Motor neuron (in vitro differentiated cells): Measurements from ENCODE around the gene RTRAF. TPM values are rescaled to one million over a fixed set of nuclear protein-coding genes. Genes with fewer than 3 reads are reported as not detected.

Experiments used
- ATAC-seq, 8 experiments: fragments of 200-7000 bp; cut with Tn5 transposase; replicated peaks in 6 of 8; 2 replicates each; pipeline ENCODE4 v1.8.0; 2021; ENCODE audit warnings: mild to moderate bottlenecking in 8 of 8, moderate library complexity in 8 of 8
- H3K27ac ChIP-seq, 2 donors: fragments of 250-450 bp; sonication (Bioruptor Pico); 2 replicates each; pipeline ENCODE4 v1.9.0; 2021; ENCODE audit warnings: antibody characterized with exemption in 2 of 2, mild to moderate bottlenecking in 2 of 2, moderate library complexity in 1 of 2
- H3K4me1 ChIP-seq, 2 donors: fragments of 250-450 bp; sonication (Bioruptor Pico); replicated peaks in 1 of 2; 2 replicates each; pipeline ENCODE4 v1.6.1; 2021; ENCODE audit warnings: antibody characterized with exemption in 2 of 2, mild to moderate bottlenecking in 2 of 2, moderate library complexity in 1 of 2
- H3K4me3 ChIP-seq, 5 donors: fragments of 250-450 bp; sonication (Bioruptor Pico); 2 replicates each; pipeline ENCODE4 v1.9.0; 2021; ENCODE audit warnings: antibody characterized with exemption in 5 of 5, mild to moderate bottlenecking in 5 of 5, moderate library complexity in 4 of 5
- WGBS, 10 experiments: fragments of 450-650 bp; shearing (Covaris generic); methylation state at CpG; one replicate each; pipeline ENCODE4 v1.0.0; 2022; 5-methylcytosine and 5-hydroxymethylcytosine counted together
- in situ Hi-C, 9 experiments: fragments of 400-800 bp; cut with MboI; loops; one replicate each; pipeline ENCODE4 v1.15.0; 2021; ENCODE audit warnings: low sequenced_read_pairs in 9 of 9, low pct_unique_long_range_greater_than_20kb in 2 of 9; ENCODE audit not compliant: unreplicated experiment in 9 of 9
- total RNA-seq, 8 experiments: library from RNA; unstranded; fragments of 300-600 nt; gene quantifications; 2 replicates each; pipeline versions ENCODE4 v1.2.3 to v1.2.4, GENCODE V29; 2022

The RTRAF gene
- total RNA-seq, 8 experiments from 2014 or later = 154 to 268 (median 214) TPM

GRCh38 chr14:52013984-52014600 is 24.7 kb downstream of the RTRAF start:
- peak in 6 of 8 experiments; percentile 28 to 66 (median 31) for ATAC-seq
- in situ Hi-C loops = loop anchor here in 1 of 9 experiments (25.0 kb wide), 1 partner anchor 123 kb away; no protein-coding TSS in a partner anchor
- H3K4me1 ChIP-seq = no peaks in the 10 kb centered on the region
- H3K27ac ChIP-seq = no peak overlapping the region
- H3K4me3 ChIP-seq = no peak overlapping the region
- WGBS, 10 experiments = 30 to 100% (median 88%) methylated on average over 1 to 7 of the region's 11 CpGs; no CpG with 5 or more reads in 3 of the 10 experiments

- WGBS, 10 experiments = 0 to 71% (median 55%) methylated on average over 1 to 9 of the region's 15 CpGs; no CpG with 5 or more reads in 3 of the 10 experiments
- in situ Hi-C loops = loop anchor here in 1 of 9 experiments (25.0 kb wide), 1 partner anchor 123 kb away; no protein-coding TSS in a partner anchor
- no peak overlapping the region for H3K4me3 ChIP-seq
- H3K27ac ChIP-seq = no peak overlapping the region
- peak in 5 of 8 experiments; percentile 21 to 74 (median 63) for ATAC-seq
- no peaks in the 10 kb centered on the region for H3K4me1 ChIP-seq
Measured at GRCh38 chr14:52014601-52015267, 25.4 kb downstream of the RTRAF start.

GRCh38 chr14:52015411-52016030 is 26.2 kb downstream of the RTRAF start:
- Histone ChIP-seq H3K27ac (no peak overlapping the region), H3K4me1 (peaks cover 0 to 4% of the 10 kb centered on the region in 2 donors), H3K4me3 (no peak overlapping the region)
- WGBS, 10 experiments = 60 to 87% (median 80%) methylated on average over 1 to 4 of the region's 8 CpGs; no CpG with 5 or more reads in 3 of the 10 experiments
- peak in 7 of 8 experiments; percentile 30 to 71 (median 47) for ATAC-seq
- in situ Hi-C loops = loop anchor here in 1 of 9 experiments (25.0 kb wide), 1 partner anchor 122 kb away; no protein-coding TSS in a partner anchor

- in situ Hi-C loops = loop anchor here in 1 of 9 experiments (25.0 kb wide), 1 partner anchor 119 kb away; no protein-coding TSS in a partner anchor
- peak in 3 of 8 experiments; percentile 60 to 88 (median 72) for ATAC-seq
- 78 to 100% (median 94%) methylated on average over 1 to 4 of the region's 4 CpGs; no CpG with 5 or more reads in 2 of the 10 experiments for WGBS, 10 experiments
- no peak overlapping the region for H3K27ac ChIP-seq
- H3K4me1 ChIP-seq = peaks cover 0 to 9% of the 10 kb centered on the region in 2 donors
- no peak overlapping the region for H3K4me3 ChIP-seq
Measured at GRCh38 chr14:52018252-52018651, 28.9 kb downstream of the RTRAF start.

- Histone ChIP-seq H3K4me3 (no peak overlapping the region), H3K27ac (no peak overlapping the region), H3K4me1 (peaks cover 0 to 9% of the 10 kb centered on the region in 2 donors)
- in situ Hi-C loops = loop anchor here in 1 of 9 experiments (25.0 kb wide), 1 partner anchor 118 kb away; no protein-coding TSS in a partner anchor
- WGBS, 10 experiments = 83 to 100% (median 100%) methylated on average over 1 to 4 of the region's 8 CpGs; no CpG with 5 or more reads in 3 of the 10 experiments
- no peak for ATAC-seq
Measured at GRCh38 chr14:52018970-52019369, 29.6 kb downstream of the RTRAF start.

GRCh38 chr14:52020161-52020714 is 30.9 kb downstream of the RTRAF start:
- Histone ChIP-seq H3K4me3 (no peak overlapping the region), H3K4me1 (peaks cover 0 to 9% of the 10 kb centered on the region in 2 donors), H3K27ac (no peak overlapping the region)
- ATAC-seq = no peak
- 65 to 84% (median 80%) methylated on average over 1 to 5 of the region's 5 CpGs for WGBS, 10 experiments
- in situ Hi-C loops = loop anchor here in 1 of 9 experiments (25.0 kb wide), 1 partner anchor 117 kb away; no protein-coding TSS in a partner anchor

- H3K4me1 ChIP-seq = peaks cover 0 to 9% of the 10 kb centered on the region in 2 donors
- 7 to 81% (median 57%) methylated on average over 2 to 6 of the region's 7 CpGs; no CpG with 5 or more reads in 2 of the 10 experiments for WGBS, 10 experiments
- peak in 1 of 8 experiments; percentile 52 for ATAC-seq
Measured at GRCh38 chr14:52020866-52021717, 31.7 kb downstream of the RTRAF start.

GRCh38 chr14:52021957-52022600 is 32.7 kb downstream of the RTRAF start:
- in situ Hi-C loops = loop anchor here in 1 of 9 experiments (25.0 kb wide), 1 partner anchor 115 kb away; no protein-coding TSS in a partner anchor
- no peak overlapping the region for H3K27ac ChIP-seq
- no peak overlapping the region for H3K4me3 ChIP-seq
- no peak for ATAC-seq
- 73 to 100% (median 89%) methylated on average over 1 to 6 of the region's 6 CpGs for WGBS, 10 experiments
- peaks cover 0 to 9% of the 10 kb centered on the region in 2 donors for H3K4me1 ChIP-seq

More at GRCh38 chr14:52020866-52021717, 31.7 kb downstream of the RTRAF start:
- Histone ChIP-seq H3K4me3 (no peak overlapping the region), H3K27ac (no peak overlapping the region)
- in situ Hi-C loops = loop anchor here in 1 of 9 experiments (25.0 kb wide), 1 partner anchor 116 kb away; no protein-coding TSS in a partner anchor

GRCh38 chr14:52023518-52023917 is 34.2 kb downstream of the RTRAF start:
- H3K27ac ChIP-seq = no peak overlapping the region
- in situ Hi-C loops = loop anchor here in 1 of 9 experiments (25.0 kb wide), 1 partner anchor 114 kb away; no protein-coding TSS in a partner anchor
- peaks cover 0 to 9% of the 10 kb centered on the region in 2 donors for H3K4me1 ChIP-seq
- 0 to 100% (median 40%) methylated on average over 1 of the region's 1 CpG; no CpG with 5 or more reads in 4 of the 10 experiments for WGBS, 10 experiments
- H3K4me3 ChIP-seq = no peak overlapping the region
- peak in 3 of 8 experiments; percentile 15 to 38 (median 22) for ATAC-seq

GRCh38 chr14:52025310-52025709 is 36.0 kb downstream of the RTRAF start:
- Histone ChIP-seq H3K27ac (no peak overlapping the region), H3K4me1 (peaks cover 0 to 7% of the 10 kb centered on the region in 2 donors), H3K4me3 (no peak overlapping the region)
- in situ Hi-C loops = loop anchor here in 1 of 9 experiments (25.0 kb wide), 1 partner anchor 237 kb away; the partner anchor contains the start of gene PTGDR
- no peak for ATAC-seq

- in situ Hi-C loops = loop anchor here in 1 of 9 experiments (25.0 kb wide), 1 partner anchor 236 kb away; the partner anchor contains the start of gene PTGDR
- WGBS, 10 experiments = 56 to 100% (median 80%) methylated on average over 1 to 8 of the region's 8 CpGs; no CpG with 5 or more reads in 1 of the 10 experiments
- Histone ChIP-seq H3K4me1 (peaks cover 0 to 1% of the 10 kb centered on the region in 2 donors), H3K27ac (no peak overlapping the region), H3K4me3 (no peak overlapping the region)
- no peak for ATAC-seq
Measured at GRCh38 chr14:52026017-52026660, 36.8 kb downstream of the RTRAF start.
